HG02973 (cell line): Measurements from ENCODE around the gene FAM217B.

Experiments used
- ATAC-seq: cut with Tn5 transposase; IDR thresholded peaks from one replicate; pipeline ENCODE4 v1.9.1; 2021; ENCODE audit warnings: moderate library complexity; ENCODE audit not compliant: unreplicated experiment

Gene FAM217B

DNA sequence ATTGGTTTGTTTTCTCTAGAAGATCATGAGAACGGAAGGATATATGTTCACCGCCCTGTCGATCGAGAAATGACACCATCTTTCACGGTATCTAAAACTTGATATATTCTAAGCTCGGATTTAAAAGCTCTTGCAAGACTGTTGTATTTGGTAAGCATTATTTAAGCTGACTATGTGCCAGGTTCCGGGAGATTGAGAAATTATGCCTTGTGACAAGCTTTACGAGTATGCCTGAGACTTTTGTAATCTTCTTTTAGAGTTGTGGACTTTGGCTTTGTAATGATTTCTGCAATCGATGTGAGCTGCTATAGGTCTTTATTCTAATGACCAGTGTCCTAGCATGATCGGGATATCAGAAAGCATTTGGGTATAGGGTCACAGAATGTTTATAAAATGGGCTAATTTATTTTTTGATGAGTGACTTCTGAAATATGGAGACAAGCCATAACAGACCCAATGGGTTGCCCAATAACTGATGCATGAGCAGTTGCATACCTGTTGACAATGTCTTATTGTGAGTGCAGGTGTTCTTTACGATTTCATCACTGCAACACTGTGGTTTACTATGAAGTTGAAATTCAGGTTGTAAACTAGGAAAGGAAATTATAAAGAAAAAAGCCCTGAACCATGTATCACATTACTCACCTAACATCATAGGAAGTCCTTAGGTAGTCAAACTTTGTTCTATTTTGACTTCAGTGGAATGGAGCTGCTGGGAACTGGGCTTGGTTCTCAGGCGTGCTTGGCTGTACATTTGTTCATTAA is 32.0 kb downstream of the FAM217B start:
- ATAC-seq = no peak

DNA sequence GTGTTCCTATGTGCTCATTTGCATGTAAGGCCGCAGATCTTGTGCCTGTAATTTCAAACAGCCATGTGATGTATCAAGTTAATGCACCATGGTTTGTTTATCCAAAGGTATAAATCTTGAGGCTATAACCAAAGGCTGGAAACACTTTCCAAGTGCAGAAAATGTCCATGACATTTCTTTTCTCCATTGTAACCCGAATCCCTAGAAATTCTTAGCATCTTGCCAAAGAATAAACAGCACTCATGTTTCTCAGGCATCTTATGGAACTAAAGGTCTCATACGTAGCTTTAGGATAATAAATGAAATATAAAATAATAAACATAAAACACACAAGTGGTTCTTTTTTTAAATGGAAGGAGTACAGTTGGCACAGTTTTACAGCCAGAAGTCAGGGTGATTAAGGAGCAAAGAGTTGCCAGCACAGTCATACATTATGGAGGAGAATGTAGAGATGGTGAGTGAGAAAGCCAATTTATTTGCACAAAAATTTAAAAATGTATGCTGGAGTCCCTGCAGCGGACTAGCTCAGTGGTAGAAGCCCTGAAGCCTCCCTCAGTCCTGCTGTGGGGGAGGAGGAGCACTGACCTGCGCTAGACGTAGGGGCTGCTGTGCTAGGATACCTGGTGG is 36.1 kb downstream of the FAM217B start:
- no peak for ATAC-seq

GRCh38 chr20:59977086-59977485 is 36.9 kb downstream of the FAM217B start:
- no peak for ATAC-seq

- no peak for ATAC-seq
These were observed 42.9 kb downstream of the FAM217B start for GRCh38 chr20:59983076-59983475.

DNA sequence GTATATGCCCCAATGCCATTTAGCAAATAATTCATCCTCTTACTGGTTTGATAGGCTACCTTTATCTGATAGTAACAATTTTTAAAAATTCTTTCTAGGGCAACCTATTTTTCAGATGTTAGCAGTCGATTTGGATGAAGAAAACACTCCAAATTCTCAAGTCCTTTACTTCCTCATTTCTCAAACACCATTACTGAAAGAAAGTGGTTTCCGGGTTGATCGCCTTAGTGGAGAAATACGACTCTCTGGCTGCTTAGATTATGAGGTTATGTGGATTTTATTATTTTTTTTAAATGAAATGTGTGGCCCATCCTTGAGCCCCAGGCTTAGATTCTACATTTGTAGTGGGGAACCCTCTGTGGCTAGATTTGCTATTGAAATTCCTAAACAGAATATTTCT is 44.4 kb downstream of the FAM217B start:
- ATAC-seq = no peak

GRCh38 chr20:59985164-59985563 is 45.0 kb downstream of the FAM217B start:
- ATAC-seq = no peak

- ATAC-seq = no peak
These were observed 45.7 kb downstream of the FAM217B start for GRCh38 chr20:59985864-59986263.

DNA sequence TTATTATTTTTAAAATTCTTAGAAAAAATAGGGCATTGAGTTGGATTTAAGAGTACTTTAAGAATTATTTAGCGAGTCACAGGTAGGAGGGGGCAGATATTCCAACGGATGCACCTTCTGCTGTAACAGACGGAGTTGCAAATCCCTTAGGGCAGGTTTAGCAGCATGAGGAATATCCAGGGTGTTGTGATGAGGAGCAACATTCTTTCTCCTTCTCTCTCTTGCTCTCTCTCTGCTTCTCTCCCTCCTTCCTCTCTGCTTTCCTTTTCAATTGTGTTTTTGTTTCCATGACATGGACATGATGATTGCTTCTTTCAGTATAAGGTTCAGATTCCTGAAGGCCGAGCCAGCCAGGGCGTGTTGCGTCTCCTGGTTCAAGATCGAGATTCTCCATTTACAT is 46.9 kb downstream of the FAM217B start:
- ATAC-seq = no peak

DNA sequence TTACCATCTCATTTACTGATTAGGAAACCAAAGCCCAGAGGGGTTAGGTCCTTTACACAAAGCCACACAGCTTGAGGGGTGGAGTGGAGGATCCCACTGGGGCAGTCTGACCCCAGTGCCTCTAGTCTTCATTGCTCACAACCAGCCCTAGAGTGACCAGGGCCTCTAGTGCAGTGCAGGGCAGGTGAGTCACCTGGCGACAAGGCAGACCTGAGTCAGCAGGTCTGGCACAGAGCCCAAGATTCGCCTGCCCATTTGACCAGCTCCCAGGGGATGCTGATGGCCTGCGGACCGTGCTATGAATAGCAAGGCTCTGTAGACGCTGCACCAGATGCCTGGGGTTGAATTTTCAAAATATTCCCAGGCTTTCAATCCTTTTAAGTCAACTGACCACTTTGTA is 48.0 kb downstream of the FAM217B start:
- ATAC-seq = no peak

- no peak for ATAC-seq
These were observed 52.4 kb downstream of the FAM217B start for GRCh38 chr20:59992526-59993084.

- no peak for ATAC-seq
These were observed 53.7 kb downstream of the FAM217B start for GRCh38 chr20:59993736-59994430.

- no peak for ATAC-seq
These were observed 54.5 kb downstream of the FAM217B start for GRCh38 chr20:59994697-59995122.

GRCh38 chr20:59996108-59996507 is 55.9 kb downstream of the FAM217B start:
- no peak for ATAC-seq

DNA sequence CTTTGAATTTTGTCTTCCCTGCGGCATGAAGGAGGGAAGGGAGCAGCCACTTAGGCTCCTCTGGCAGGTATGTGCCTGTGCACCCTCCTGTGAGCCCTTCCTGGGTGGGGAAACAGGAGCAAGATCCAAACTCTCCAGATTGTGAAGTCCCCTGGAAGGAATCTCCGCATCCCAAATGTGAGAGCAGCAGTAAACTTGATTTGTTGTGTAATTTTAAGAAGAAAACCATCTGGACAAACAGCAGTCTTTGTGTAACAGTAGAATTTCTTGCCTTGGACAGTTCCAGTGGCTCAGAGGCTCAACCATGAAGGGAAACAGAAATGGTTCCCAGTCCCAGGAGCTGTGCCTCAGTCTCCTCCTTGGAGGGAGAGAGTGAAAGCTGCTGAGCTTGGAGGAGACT is 57.7 kb downstream of the FAM217B start:
- no peak for ATAC-seq
